NCI-H2196 treated with DMSO at 0.1 percent for 48 hours (cell line): ENCODE data around the gene ARPC1A.
"Not testable (repeated sequence)": the region's sequence is repeated elsewhere in the genome, so short reads cannot be mapped to it uniquely, and the experiment has no call there.

Experiments
- DNase-seq: peaks from one replicate; lab custom pipeline; 2025; ENCODE audit not compliant: unreplicated experiment; lab: John Stamatoyannopoulos, UW

Gene ARPC1A

GRCh38 chr7:99320371-99320770, 5.3 kb upstream of the ARPC1A start:
- no peak for DNase-seq

DNA sequence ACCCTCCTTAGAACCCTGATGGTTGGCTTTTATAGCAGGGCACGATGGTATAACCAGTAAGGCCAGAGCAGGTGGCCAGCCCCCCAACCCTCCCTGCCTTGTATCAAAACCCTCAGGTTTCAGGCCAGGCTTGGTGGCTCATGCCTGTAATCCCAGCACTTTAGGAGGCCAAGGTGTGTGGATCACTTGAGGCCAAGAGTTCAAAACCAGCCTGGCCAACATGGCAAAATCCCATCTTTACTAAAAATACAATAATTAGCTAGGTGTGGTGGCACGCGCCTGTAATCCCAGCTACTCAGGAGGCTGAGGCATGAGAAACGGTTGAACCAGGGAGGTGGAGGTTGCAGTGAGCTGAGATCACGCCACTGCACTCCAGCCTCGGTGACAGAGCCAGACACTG, 3.0 kb upstream of the ARPC1A start:
- not testable (repeated sequence) for DNase-seq

DNA sequence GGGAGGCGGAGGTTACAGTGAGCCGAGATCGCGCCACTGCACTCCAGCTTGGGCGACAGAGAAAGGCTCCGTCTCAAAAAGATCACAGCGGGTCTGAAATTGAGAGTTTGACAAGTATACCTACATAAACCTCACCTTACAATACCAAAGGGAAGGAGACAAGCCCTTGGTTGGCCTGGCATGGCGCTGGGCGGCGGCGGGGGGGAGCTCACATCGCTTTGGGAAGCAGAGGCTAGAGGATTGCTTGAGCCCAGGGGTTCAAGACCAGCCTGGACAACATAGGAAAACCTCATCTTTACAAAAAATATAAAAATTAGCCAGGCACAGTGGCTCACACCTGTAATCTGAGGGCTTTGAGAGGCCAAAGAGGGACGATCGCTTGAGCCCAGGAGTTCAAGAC, 1.1 kb upstream of the ARPC1A start:
- no peak for DNase-seq

- no peak for DNase-seq
These were observed 651 bp upstream of the ARPC1A start for GRCh38 chr7:99325001-99325493.

GRCh38 chr7:99326408-99326782, 697 bp downstream of the ARPC1A start:
- no peak for DNase-seq

DNA sequence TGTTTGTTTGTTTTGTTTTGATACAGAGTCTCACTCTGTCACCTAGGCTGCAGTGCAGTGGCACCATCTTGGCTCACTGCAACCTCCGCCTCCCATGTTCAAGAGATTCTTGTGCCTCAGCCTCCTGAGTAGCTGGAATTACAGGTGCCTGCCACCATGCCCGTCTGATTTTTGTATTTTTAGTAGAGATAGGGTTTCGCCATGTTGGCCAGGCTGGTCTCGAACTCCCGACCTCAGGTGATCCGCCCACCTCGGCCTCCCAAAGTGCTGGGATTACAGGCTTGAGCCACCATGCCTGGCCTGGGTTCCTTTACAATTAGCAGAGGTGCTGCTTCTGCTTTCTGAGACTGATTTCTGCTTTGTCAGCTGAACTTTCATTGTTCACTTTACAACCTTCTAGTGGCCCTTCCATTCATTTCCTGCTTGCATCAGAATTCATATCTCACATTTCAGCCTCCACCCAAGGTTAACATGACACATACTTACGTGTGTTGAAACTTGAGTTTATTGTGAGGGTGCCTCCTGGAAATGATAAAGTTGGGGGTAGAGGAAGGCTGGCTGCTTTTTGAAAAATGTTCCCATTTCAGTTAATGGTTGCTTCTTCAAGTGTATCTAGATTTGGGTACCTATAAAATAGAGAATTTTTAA, 4.7 kb downstream of the ARPC1A start:
- DNase-seq = peak; percentile 45

DNA sequence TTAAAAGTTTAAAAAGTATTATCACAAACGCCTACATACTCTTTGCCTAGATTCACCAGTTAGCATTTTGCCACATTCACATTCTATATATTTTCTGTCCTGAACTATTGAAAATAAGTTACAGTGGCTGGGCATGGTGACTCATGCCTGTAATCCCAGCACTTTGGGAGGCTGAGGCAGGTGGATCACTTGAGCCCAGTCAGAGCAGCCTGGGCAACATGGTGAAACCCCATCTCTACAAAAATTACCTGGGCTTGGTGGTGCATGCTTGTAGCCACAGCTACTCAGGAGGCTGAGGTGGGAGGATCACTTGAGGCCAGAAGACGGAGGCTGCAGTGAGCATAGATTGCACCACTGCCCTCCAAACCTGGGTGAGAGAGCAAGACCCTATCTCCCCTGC, 5.3 kb downstream of the ARPC1A start:
- no peak for DNase-seq

GRCh38 chr7:99339595-99339994, 13.9 kb downstream of the ARPC1A start:
- no peak for DNase-seq

DNA sequence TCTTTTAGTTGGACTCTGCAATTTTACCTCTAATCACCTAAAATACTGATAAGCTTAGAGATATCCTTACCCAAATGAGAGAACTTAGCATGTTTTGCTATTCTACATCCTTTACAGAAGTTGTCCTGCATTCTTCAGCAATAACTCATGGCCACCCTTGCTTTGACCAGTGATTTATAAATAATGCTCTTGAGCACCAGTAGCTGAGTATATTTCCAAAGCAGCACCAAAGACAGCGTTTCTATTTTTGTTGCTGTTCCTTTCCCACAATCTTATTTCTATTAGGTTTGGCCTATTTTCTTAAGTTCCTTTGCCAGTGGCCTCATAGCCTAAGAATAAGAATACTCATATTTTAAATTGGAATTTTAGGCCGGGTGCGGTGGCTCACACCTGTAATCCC, 15.0 kb downstream of the ARPC1A start:
- DNase-seq = no peak

- DNase-seq = no peak
These were observed 18.5 kb downstream of the ARPC1A start for GRCh38 chr7:99344061-99344647.

- DNase-seq = not testable (repeated sequence)
These were observed 24.9 kb downstream of the ARPC1A start for GRCh38 chr7:99350641-99351040.

DNA sequence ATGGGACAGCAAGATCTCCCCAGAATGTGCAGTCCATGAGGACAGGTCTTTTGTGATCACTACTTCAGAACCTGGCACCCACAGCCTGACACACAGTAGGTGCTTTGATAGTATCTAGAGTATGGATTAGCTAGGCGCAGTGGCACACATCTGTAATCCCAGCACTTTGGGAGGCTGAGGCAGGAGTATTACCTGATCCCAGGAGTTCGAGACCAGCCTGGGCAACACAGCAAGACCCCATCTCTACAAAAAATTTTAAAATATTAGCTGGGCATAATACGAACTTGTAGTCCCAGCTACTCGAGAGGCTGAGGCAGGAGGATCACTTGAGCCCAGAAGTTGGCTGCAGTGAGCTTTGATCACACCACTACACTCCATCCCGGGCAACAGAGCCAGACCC, 26.5 kb downstream of the ARPC1A start:
- no peak for DNase-seq

DNA sequence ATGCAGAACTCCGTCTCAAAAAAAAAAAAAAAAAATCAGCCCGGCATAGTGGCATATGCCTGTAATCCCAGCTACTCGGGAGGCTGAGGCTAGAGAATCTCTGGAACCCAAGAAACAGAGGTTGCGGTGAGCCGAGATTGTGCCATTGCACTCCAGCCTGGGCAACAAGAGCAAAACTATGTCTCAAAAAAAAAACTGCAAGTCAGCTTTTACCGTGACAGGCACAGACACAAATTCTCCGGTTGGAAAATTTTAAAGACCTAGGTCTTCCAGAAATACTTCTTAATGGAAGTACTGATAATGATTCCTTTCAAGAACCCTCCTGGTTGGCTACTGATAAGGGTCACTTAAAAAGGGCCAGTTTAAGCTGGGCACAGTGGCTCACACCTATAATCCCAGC, 29.4 kb downstream of the ARPC1A start:
- no peak for DNase-seq

DNA sequence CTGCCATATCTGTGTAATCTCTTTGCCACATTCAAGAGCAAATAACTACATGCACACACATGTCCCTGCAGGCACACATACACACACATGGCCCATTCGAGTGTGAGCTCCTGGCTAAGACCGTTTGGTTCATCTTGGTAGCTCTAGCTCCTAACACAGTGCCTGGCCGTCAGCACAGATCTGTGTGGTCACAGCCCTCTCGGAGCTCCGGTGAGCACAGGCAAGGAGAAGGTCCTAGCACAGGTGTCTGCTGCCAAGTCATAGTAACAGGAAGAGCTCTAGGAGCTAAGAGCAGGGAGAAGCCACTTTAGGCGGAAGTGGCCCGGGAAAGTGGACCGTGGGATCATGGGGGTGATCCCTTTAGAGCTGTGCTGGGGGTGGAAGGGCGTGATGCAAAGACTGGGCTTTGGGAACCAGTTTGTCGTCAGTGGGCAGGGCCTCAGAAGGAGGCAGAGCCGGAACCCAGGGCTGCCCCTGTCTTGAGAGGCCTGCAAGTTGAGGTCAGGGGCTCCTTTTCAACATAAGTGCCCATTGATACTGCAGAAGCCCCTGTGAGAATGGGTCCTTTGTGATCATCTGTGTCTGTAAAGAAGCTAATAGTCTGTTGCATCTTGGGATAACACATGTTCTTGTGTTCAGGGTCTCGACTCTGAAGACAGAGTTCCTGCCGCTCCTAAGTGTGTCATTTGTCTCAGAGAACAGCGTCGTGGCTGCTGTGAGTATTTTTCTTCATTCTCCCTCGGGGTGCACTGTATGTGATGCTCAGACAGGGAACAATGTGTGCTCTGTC, 32.2 kb downstream of the ARPC1A start:
- DNase-seq = no peak

DNA sequence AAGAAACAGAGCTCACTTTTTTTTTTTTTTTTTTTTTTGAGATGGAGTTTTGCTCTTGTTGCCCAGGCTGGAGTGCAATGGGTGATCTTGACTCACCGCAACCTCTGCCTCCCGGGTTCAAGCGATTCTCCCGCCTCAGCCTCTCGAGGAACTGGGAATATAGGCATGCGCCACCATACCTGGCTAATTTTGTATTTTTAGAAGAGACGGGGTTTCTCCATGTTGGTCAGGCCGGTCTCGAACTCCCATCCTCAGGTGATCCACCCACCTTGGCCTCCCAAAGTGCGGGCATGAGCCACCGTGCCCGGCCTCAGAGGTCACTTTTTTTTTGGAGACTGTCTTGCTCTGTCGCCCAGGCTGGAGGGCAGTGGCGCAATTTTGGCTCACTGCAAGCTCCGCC, 32.8 kb downstream of the ARPC1A start:
- not testable (repeated sequence) for DNase-seq

DNA sequence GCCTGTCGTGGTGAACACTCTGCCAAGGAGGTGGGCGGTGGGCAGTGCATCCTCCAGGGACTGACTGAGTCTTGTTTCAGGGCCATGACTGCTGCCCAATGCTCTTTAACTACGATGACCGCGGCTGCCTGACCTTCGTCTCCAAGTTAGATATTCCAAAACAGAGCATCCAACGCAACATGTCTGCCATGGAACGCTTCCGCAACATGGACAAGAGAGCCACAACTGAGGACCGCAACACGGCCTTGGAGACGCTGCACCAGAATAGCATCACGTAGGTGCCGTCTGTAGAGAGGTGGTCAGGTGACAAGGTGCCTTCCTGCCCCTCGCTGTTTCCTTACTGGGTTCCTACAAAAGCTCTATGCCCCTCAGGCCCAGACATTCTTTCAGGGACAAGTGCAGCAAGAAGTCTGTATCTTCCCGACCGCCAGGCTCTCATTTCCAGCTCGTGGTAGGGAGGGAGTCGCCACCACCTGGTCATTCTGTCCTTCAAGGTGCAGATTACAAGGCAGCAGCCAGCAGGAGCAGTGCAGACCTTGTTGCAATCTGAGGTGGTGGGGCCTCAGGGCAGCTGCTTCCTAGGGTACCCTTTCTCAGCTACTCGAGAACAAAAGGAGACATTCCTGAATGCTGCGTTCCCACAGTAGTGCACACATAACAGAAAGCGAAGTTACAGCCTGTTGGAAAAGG, 33.9 kb downstream of the ARPC1A start:
- no peak for DNase-seq

GRCh38 chr7:99362801-99363200, 37.1 kb downstream of the ARPC1A start:
- DNase-seq = no peak

DNA sequence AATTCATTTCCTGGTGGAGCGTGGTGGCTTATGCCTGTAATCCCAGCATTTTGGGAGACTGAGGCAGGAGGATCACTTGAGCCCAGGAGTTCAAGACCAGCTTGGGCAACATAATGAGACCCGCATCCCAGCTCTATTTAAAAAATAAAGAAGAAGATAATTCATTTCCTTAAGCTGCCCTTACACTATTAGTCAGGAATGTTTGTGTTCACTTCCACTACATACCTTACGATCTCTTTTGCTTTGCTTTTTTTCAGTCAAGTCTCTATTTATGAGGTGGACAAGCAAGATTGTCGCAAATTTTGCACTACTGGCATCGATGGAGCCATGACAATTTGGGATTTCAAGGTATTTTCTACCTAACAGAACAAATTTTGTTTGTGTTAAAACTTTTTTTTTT, 37.6 kb downstream of the ARPC1A start:
- DNase-seq = no peak

- no peak for DNase-seq
These were observed 39.8 kb downstream of the ARPC1A start for GRCh38 chr7:99365318-99366141.

- no peak for DNase-seq
These were observed 40.9 kb downstream of the ARPC1A start for GRCh38 chr7:99366646-99367045.
